ENCODE measurements around the gene CSNK1D. TPM values are rescaled to one million over a fixed set of nuclear protein-coding genes. Genes with fewer than 3 reads are reported as not detected.
A peak's percentile ranks its signal among the peaks of the same experiment; 100 is the strongest.

CSNK1D gene
- total RNA-seq, 1 donor from 2014 or later, result 86.8 TPM

DNA sequence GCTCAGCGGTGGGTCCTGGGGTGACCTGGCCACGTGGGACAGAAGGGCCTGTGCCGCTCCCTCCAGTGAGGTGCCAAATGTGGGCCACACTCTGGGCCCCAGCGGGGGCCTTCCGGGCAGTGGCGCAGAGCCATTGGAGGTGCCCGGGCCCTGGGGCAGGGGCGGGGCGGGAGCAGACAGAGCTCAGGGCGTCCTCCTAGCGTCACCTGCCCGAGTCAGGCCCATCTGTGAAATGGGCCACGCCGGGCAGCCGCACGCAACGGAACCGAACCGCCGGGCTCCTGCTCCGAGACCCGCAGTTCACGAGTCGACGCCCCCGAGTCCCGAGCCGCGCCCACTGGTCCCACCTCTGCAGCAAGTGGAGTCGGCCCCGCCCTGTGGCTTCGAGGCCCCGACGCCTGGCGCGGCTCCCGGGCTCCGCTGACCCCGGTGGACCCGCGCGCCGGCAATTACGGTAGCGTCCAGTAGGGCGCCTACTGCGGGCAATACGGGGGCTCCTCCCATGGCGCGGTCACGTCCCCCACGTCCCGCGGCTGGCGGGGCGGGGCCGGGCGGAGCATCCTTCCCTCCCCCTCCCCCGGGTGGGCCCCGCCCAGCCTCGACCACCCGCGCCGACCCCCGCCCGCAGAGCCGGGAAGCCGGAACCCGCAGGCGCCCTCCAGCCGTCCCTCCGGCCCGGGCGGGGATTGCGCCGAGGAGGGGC is 42.7 kb downstream of the CSNK1D start:
- peak overlapping the region; percentile 79 to 85 for H3K27ac ChIP-seq
- H3K4me1 ChIP-seq, result peaks cover 10 to 20% of the 10 kb centered on the region in 2 donors
- peak overlapping the region; percentile 55 to 70 for H3K4me3 ChIP-seq
- DNase-seq (ENCODE audit: low spot score in 2 of 2), result peak in 1 of 2 donors; percentile 92
- no peaks in the 10 kb centered on the region for H3K36me3 ChIP-seq
- no peaks in the 10 kb centered on the region for H3K9me3 ChIP-seq
- intact Hi-C loops (cut with DNase I), result loop anchor here (2.0 kb wide), 1 partner anchor 18 kb away; the partner anchor contains the start of gene CCDC57
- TF ChIP-seq, protein P1, sequence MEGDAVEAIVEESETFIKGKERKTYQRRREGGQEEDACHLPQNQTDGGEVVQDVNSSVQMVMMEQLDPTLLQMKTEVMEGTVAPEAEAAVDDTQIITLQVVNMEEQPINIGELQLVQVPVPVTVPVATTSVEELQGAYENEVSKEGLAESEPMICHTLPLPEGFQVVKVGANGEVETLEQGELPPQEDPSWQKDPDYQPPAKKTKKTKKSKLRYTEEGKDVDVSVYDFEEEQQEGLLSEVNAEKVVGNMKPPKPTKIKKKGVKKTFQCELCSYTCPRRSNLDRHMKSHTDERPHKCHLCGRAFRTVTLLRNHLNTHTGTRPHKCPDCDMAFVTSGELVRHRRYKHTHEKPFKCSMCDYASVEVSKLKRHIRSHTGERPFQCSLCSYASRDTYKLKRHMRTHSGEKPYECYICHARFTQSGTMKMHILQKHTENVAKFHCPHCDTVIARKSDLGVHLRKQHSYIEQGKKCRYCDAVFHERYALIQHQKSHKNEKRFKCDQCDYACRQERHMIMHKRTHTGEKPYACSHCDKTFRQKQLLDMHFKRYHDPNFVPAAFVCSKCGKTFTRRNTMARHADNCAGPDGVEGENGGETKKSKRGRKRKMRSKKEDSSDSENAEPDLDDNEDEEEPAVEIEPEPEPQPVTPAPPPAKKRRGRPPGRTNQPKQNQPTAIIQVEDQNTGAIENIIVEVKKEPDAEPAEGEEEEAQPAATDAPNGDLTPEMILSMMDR (IDR thresholded peaks at IDR 0.05), result peak; percentile 38 to 84 (median 60)
- no peaks in the 10 kb centered on the region for H3K27me3 ChIP-seq

DNA sequence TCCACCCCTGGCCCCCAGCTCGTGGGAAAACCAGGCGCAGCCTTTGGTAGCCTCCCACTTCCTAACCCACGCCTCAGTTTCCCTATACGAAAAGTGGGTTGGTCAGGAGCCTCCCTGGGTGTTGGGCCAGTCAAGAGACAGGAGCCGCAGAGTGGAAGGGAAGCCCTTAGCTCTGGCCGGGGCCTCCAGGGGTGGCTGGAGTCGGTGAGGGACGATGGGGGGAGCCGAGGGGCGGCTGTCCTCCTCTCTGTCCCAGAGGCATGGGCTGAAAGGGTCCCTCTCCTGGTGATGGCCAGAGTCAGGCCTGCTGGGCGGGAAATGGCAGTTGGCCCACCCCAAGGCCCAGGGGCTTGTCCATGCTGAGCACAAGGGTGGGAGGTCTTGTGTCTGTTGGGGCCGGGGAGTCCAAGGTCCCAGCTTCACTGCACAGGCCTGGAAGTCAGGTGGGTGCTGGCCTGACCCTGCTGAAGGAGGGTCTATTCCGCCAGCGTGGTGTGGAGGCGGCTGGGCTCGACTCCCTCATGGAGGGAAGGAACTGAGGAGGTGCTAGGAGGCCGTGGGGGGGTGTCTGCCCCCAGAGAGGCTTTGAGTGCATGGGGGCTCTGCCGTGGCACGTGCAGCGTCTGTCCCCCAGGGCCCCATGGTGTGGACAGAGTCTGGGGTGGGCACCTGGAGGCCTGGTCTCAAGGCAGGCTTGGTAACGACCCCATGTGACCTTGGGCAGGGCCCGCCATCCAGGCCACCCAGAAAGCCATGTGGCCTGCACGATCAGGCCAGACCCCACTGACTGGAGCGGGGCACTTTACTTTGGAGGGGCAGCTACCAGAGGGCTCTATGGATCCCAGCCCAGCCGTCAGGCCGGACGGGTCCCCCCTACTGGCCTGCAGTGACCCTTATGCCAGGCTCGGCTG is 43.5 kb downstream of the CSNK1D start:
- Histone ChIP-seq H3K27ac (peak overlapping the region; percentile 79 to 85), H3K4me3 (peak overlapping the region; percentile 59 to 70), H3K4me1 (peaks cover 8 to 20% of the 10 kb centered on the region in 2 donors), H3K27me3 (no peaks in the 10 kb centered on the region), H3K36me3 (no peaks in the 10 kb centered on the region), H3K9me3 (no peaks in the 10 kb centered on the region)
- intact Hi-C loops (cut with DNase I), result loop anchor here (2.0 kb wide), 2 partner anchors 13 to 17 kb away; partner anchors contain the start of gene CCDC57
- TF ChIP-seq, protein P1 (IDR thresholded peaks at IDR 0.05), result no peak
- no peak for DNase-seq (ENCODE audit: low spot score in 2 of 2)

DNA sequence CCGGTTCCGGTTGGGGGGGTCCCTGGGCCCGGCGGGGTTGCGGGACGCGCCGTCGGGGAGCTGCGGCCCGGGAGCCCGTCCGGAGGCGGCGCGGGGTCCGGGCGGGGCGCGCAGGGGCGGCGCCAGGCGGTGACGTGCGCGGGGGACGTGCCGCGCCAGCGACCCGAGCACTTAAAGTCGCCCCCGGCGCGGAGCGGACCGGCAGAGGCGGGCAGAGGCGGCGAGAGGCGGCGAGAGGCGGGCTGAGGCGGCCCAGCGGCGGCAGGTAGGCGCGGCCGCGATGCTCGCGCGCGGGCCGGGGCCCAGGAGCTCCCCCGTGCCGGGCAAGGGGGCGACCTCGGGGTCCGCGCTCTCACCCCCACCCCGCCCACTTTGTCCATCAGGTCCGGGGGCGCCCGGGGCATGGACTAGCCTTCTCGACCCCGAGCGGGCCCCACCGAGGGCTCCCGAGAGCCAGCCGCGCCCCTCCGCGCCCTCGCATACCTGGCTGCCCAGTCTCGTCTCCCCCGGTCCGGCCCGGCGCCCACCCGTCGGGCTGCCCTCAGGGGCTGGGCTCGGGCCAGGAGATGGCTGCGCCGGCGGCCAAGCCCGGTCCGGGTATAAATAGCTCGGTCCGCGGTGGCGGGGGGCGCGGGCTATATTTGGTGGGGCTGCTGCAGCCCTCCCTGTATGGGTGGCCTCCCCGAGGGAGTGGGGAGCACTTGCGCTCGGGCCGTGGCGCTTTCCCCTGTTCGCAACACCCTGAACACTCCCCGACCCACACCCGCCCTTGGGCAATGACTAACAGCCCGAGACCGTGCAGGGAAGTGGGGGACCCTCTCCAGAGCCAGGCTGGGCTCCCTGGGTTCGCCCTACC is 44.4 kb downstream of the CSNK1D start, which contains the start of gene SLC16A3:
Gene SLC16A3, plus strand, starts transcription at position 201 of the 856 bp plus-strand sequence. CDS start 6,967 bp downstream, outside the sequence.
- Histone ChIP-seq H3K4me3 (peak within 1 kb of the TSS; percentile 59 to 70), H3K27me3 (no peaks in the 10 kb centered on the region), H3K9me3 (no peaks in the 10 kb centered on the region), H3K4me1 (peaks cover 8 to 20% of the 10 kb centered on the region in 2 donors), H3K27ac (peak within 1 kb of the TSS; percentile 88 to 89), H3K36me3 (no peaks in the 10 kb centered on the region)
- DNase-seq (ENCODE audit: low spot score in 2 of 2), result peak in 1 of 2 donors; percentile 76
- intact Hi-C loops (cut with DNase I), result loop anchor here (2.0 kb wide), 1 partner anchor 14 kb away; no protein-coding TSS in a partner anchor
- TF ChIP-seq, protein P1 (IDR thresholded peaks at IDR 0.05), result no peak

DNA sequence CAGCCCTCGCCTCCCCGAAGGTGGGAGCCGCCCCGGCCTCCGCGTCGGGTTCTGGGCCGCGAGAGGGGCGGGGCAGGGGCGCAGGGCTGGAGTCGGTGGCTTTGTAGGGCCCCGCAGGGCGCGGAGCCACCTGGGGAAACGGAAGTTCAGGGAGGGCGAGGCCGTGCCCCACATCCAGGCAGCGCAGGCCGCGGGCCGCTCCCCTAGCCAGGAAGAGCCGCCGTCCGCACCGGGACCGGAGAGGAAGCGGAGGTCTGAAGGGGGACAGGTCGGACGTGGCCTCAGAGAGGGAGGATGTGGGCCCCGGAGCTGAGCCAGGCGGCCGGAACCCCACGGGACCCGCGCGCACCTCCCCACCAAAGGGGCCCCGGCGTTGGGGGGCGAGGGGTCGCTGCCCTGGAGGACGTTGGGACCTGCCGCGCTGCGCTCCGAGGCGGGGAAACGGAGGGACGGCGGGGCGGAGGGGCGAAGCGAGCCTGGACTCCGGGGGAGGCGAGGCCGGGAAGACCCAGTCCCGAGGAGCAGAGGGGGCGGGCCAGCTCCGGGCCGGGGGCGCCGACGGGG is 45.1 kb downstream of the CSNK1D start:
- intact Hi-C loops (cut with DNase I), result loop anchor here (2.0 kb wide), 1 partner anchor 14 kb away; no protein-coding TSS in a partner anchor
- Histone ChIP-seq H3K27me3 (no peaks in the 10 kb centered on the region), H3K4me3 (peak overlapping the region; percentile 59 to 70), H3K36me3 (no peaks in the 10 kb centered on the region), H3K9me3 (no peaks in the 10 kb centered on the region), H3K27ac (peak overlapping the region; percentile 88 to 89), H3K4me1 (peaks cover 8 to 20% of the 10 kb centered on the region in 2 donors)
- no peak for DNase-seq (ENCODE audit: low spot score in 2 of 2)
- TF ChIP-seq, protein P1 (IDR thresholded peaks at IDR 0.05), result no peak
